ENCODE data around the gene HOXC4.

HOXC4 gene

DNA sequence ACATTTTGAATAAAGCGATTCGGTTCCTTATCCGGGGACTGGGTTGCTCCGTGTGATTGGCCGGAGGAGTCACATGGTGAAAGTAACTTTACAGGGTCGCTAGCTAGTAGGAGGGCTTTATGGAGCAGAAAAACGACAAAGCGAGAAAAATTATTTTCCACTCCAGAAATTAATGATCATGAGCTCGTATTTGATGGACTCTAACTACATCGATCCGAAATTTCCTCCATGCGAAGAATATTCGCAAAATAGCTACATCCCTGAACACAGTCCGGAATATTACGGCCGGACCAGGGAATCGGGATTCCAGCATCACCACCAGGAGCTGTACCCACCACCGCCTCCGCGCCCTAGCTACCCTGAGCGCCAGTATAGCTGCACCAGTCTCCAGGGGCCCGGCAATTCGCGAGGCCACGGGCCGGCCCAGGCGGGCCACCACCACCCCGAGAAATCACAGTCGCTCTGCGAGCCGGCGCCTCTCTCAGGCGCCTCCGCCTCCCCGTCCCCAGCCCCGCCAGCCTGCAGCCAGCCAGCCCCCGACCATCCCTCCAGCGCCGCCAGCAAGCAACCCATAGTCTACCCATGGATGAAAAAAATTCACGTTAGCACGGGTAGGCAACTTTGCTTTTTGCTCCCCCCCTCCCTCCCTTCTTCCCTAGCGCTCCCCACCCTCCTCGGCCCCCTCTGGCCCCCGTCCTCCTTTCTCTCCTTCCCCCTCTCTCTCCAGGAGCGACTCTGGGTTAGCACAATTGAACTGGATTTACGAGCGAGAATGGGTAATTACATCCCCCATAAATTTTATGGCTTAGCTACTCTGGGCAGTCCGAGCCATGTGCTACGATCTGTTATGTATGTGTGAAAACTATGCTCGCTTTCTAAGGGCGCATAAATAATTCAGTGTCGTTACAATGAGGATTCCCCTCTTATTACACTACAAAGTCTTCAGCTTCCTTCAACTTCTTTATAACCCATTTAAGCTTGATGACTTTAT is at the start of gene HOXC4:
TSS of gene HOXC4 (plus strand) at position 85 of the 991 bp plus-strand sequence. CDS start at position 173, 88 bp downstream.
- Mint-ChIP-seq H3K36me3 (peaks cover 9% of the 10 kb centered on the region), H3K27ac (peak within 1 kb of the TSS; percentile 93), H3K4me3 (peak within 1 kb of the TSS; percentile 98), H3K9me3 (no peaks in the 10 kb centered on the region), H3K27me3 (peaks cover 11% of the 10 kb centered on the region), H3K4me1 (peaks cover 32% of the 10 kb centered on the region)
- DNase-seq (ENCODE audit: low spot score in 2 of 2) (no peak), ATAC-seq (ENCODE audit: low read depth) (peak; percentile 79)

DNA sequence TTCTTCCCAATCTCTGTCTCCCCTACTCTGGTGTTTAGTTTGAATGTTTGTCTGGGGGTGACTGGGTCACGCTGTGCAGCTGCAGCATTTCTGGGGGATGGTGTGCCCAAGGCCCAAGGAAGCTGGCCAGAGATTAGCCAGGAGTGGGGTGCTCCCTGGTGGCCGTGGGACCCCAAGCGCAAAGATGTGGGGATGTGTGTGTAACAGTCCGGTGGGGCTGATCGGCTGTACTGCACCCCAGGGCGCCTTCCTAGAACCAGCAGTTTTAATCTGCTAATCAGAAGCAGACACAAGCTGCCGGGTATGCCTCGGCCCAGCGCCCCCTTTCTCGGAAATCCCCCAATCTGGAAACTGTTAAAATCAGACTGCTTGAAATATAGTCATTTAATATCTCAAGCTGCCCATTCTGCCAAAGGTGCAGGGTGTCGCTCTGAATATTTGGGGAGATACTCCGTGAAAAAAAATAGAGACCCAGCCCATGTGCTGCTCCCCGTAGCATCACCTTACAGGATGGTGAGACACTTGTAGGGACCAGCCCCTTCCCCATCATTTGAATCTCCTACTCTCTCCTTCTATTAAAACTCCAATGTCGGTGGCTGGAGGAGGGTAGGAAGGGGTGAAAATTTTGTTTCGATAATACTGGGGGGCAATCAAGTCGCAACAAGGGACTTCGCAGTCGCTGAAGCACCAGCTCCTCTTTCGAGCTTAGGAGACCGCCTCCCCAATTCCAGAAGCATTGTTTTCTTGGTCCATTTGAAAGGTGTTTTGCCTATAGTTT is 49.4 kb upstream of the HOXC4 start:
- Mint-ChIP-seq H3K36me3 (no peaks in the 10 kb centered on the region), H3K9me3 (no peaks in the 10 kb centered on the region), H3K4me3 (no peak overlapping the region), H3K27me3 (peaks cover 36% of the 10 kb centered on the region), H3K4me1 (peaks cover 9% of the 10 kb centered on the region), H3K27ac (no peak overlapping the region)
- ATAC-seq (ENCODE audit: low read depth) = no peak
- DNase-seq (ENCODE audit: low spot score in 2 of 2) = no peak

DNA sequence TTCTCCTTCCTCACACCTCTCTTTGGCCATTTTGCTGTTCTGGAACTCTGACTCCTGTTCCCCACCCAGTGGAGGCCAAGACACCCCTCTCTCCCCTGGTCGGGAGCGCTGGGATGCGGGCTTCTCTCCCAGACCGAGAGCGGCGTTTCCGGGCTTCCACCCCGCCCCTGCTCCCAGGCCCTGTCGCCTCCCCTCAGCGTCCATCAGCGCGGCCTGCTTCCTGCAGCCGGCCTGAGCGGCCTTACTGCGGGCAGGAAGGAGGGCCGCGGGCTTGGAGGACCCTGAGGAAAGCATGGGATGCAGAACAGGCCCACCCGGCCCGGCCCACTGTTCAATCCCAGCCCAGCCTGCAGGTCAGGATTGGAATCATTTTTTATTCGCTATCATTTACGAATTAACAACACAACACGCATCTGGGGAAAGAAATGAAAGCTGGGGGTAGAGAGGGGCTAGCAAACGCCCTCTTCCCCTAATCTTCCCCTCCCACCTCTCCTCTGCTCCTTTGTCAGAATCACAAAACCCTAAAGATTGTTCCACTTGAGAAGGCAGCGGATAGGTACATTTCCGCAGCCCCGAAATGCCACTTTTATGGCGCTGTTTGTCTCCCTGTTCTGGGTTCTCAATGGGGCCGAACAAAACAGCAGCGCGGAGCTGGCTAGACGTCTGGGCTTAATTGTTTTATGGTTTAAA is 48.6 kb upstream of the HOXC4 start:
- no peak for DNase-seq (ENCODE audit: low spot score in 2 of 2)
- no peaks in the 10 kb centered on the region for H3K36me3 Mint-ChIP-seq
- peak overlapping the region; percentile 65 for H3K27ac Mint-ChIP-seq
- peaks cover 42% of the 10 kb centered on the region for H3K27me3 Mint-ChIP-seq
- H3K9me3 Mint-ChIP-seq = no peaks in the 10 kb centered on the region
- peaks cover 13% of the 10 kb centered on the region for H3K4me1 Mint-ChIP-seq
- H3K4me3 Mint-ChIP-seq = no peak overlapping the region
- ATAC-seq (ENCODE audit: low read depth) = no peak

DNA sequence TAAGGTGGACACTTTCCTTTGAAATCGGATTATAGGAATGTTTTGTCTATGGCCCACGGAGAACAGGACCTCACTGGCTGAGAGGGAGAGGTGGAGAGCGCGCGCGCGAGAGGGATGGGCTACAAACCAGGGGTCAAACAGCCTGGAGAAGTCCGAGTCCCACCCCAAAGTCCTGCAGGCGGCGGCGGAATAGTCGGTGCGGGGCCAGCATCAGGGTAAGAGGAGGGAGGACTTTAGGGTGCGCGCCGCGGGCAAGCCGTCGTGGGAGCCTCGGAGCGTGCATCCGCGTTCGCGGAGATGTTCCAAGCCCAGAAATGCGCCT is 48.1 kb upstream of the HOXC4 start:
- Mint-ChIP-seq H3K9me3 (no peaks in the 10 kb centered on the region), H3K27ac (peak overlapping the region; percentile 65), H3K4me3 (no peak overlapping the region), H3K27me3 (peaks cover 44% of the 10 kb centered on the region), H3K4me1 (peaks cover 13% of the 10 kb centered on the region), H3K36me3 (no peaks in the 10 kb centered on the region)
- ATAC-seq (ENCODE audit: low read depth) (no peak), DNase-seq (ENCODE audit: low spot score in 2 of 2) (no peak)

DNA sequence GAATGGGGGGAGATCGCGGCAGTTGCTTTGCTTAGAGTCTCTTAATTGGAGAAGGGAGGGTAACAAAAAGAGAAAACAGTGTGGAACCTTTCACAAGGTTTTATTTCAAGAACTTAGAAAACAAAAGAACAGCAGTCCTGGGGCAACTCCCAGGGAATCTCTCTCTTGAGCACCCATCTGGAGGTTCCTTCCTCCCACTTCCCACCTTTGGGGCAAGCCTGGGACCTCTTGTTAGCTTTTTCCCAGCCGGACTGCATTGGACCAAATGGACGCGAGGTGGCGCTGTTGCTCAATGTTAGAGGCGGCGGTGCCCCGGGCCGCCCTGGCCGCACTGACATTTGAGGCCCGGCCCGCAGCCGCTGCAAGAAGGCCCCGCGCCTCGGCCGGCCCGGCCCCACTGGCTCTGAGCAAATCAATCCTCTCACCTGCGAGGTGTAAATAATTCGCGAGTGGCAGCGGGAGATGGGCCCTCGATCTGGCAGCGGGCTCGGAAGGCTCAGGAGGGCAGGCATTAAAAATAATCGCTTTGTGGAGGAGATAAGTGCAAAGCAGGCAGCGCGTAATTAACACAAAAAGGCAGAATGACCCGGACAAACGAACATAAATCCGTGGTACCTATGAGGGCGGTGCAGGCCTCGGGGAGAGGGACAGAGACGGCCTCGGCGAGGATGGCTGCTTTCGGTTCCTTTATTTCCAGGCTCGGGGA is 47.6 kb upstream of the HOXC4 start:
- peak overlapping the region; percentile 81 for H3K4me3 Mint-ChIP-seq
- H3K4me1 Mint-ChIP-seq = peaks cover 14% of the 10 kb centered on the region
- ATAC-seq (ENCODE audit: low read depth) (peak; percentile 81), DNase-seq (ENCODE audit: low spot score in 2 of 2) (peak; percentile 85 to 94)
- H3K36me3 Mint-ChIP-seq = no peaks in the 10 kb centered on the region
- no peaks in the 10 kb centered on the region for H3K9me3 Mint-ChIP-seq
- peaks cover 45% of the 10 kb centered on the region for H3K27me3 Mint-ChIP-seq
- peak overlapping the region; percentile 65 for H3K27ac Mint-ChIP-seq

DNA sequence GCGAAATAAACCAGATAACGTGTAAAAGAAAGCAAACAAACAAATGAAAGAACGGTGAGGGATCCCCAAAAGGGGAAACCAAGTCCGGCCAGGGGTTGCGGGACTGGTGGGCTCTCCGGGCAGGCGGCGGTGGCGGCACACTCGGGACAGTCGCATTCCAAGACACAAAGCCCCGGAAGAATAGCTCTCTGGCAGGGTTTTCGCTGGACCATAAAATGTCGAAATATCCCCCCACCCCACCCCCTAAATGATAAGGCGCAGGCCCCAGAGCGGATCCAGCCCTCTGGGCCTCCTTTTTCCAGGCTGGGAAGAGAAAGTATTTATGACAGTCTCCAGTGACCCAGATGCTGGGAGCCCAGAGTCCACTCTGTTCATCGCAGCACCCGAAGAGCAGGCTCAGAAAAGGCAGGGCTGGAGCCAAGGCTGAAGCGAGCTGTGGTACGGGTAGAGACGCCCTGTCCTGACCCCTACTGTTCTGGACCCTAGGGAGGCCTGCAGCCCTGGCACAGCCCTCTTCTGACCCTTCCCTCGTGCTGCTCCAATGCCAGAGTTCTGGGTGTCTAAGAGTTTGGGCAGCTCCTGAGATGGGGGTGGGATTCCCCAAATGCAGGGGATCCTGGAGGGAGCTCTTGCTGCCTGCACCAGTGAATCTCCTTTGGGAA is 46.9 kb upstream of the HOXC4 start:
- DNase-seq (ENCODE audit: low spot score in 2 of 2) (no peak), ATAC-seq (ENCODE audit: low read depth) (no peak)
- peak overlapping the region; percentile 81 for H3K4me3 Mint-ChIP-seq
- no peaks in the 10 kb centered on the region for H3K9me3 Mint-ChIP-seq
- H3K4me1 Mint-ChIP-seq = peaks cover 19% of the 10 kb centered on the region
- no peaks in the 10 kb centered on the region for H3K36me3 Mint-ChIP-seq
- peaks cover 45% of the 10 kb centered on the region for H3K27me3 Mint-ChIP-seq
- H3K27ac Mint-ChIP-seq = peak overlapping the region; percentile 65

DNA sequence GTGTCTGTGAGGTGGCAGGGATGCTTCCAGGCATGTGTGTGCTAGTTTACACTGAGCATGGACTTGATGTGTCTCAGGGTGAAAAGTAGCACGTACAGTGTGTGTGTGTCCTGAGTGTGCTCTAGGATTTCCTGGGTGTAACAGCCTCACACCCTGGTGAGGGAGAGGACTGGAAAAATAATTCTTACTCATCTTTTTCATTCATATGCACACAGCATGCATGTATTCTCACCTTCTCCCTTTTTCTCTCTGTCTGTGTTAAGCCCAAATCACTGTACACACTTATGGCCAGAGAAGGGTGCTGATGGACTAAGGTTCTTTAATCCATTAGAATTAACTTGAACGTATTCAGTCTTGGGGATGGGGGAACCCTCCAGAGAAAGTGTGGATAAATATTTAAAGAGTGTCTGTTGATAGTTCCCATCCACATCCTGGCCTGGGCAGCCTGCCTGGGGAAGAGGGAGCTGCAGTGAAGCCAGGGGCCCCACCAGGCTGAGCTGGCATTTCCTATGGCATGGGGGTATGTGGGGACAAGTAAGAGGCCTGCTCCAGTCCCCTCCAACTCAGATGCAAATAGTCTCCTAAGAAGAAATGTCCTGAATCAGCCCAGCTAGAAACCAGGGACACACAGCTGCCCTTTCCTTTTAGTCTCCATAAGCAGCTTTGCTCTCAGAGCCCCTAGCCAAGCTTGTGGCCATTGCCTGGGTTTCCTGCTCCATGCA is 45.9 kb upstream of the HOXC4 start:
- DNase-seq (ENCODE audit: low spot score in 2 of 2) (no peak), ATAC-seq (ENCODE audit: low read depth) (no peak)
- H3K27me3 Mint-ChIP-seq = peaks cover 43% of the 10 kb centered on the region
- H3K27ac Mint-ChIP-seq = no peak overlapping the region
- no peaks in the 10 kb centered on the region for H3K36me3 Mint-ChIP-seq
- no peak overlapping the region for H3K4me3 Mint-ChIP-seq
- H3K9me3 Mint-ChIP-seq = no peaks in the 10 kb centered on the region
- peaks cover 17% of the 10 kb centered on the region for H3K4me1 Mint-ChIP-seq

DNA sequence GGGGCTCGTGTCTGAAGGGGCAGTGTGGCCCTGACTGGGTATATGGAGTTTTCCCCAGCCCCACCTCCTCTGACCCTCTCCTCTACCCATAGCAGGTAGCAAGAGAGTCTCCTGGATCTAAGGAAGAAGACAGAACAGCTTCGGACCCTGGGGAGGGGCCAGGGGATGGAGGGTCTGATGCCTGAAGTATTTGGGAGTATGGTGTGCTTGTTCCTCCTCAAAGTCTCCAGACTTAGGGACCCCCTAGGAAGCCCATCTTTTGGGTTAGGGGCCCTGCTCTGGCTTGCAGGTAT is 45.4 kb upstream of the HOXC4 start:
- DNase-seq (ENCODE audit: low spot score in 2 of 2) (no peak), ATAC-seq (ENCODE audit: low read depth) (no peak)
- Mint-ChIP-seq H3K27ac (no peak overlapping the region), H3K9me3 (no peaks in the 10 kb centered on the region), H3K27me3 (peaks cover 46% of the 10 kb centered on the region), H3K4me3 (peak overlapping the region; percentile 25), H3K4me1 (peaks cover 17% of the 10 kb centered on the region), H3K36me3 (no peaks in the 10 kb centered on the region)

DNA sequence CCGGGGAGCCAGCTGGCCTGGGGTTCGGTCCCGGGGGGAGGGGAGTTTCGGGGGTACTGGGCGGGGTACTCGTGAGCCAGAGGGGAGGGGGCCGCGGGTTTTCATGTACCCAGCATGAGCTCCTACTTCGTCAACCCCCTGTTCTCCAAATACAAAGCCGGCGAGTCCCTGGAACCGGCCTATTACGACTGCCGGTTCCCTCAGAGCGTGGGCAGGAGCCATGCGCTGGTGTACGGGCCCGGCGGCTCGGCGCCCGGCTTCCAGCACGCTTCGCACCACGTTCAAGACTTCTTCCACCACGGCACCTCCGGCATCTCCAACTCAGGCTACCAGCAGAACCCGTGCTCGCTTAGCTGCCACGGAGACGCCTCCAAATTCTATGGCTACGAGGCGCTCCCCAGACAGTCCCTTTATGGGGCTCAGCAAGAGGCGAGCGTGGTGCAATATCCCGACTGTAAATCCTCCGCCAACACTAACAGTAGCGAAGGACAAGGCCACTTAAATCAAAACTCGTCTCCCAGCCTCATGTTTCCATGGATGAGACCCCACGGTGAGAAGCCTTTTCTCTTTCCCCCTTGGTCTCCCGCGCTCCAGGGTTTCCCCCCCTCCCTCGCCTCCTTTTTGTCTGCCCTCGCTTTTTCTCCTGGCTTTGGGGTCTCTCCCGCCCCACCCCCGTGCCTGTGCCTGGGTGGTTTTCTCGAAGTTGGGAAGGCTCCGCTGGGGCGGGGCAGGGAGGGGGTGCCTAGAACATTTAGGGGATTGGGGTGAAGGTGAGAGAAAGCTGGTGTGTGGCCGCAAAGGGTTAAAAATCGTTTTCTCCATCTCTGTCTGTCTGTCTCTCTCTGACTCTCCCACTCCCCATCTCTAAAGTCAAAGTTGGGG is 44.2 kb upstream of the HOXC4 start:
- DNase-seq (ENCODE audit: low spot score in 2 of 2) = no peak
- H3K27ac Mint-ChIP-seq = peak overlapping the region; percentile 73
- no peak for ATAC-seq (ENCODE audit: low read depth)

DNA sequence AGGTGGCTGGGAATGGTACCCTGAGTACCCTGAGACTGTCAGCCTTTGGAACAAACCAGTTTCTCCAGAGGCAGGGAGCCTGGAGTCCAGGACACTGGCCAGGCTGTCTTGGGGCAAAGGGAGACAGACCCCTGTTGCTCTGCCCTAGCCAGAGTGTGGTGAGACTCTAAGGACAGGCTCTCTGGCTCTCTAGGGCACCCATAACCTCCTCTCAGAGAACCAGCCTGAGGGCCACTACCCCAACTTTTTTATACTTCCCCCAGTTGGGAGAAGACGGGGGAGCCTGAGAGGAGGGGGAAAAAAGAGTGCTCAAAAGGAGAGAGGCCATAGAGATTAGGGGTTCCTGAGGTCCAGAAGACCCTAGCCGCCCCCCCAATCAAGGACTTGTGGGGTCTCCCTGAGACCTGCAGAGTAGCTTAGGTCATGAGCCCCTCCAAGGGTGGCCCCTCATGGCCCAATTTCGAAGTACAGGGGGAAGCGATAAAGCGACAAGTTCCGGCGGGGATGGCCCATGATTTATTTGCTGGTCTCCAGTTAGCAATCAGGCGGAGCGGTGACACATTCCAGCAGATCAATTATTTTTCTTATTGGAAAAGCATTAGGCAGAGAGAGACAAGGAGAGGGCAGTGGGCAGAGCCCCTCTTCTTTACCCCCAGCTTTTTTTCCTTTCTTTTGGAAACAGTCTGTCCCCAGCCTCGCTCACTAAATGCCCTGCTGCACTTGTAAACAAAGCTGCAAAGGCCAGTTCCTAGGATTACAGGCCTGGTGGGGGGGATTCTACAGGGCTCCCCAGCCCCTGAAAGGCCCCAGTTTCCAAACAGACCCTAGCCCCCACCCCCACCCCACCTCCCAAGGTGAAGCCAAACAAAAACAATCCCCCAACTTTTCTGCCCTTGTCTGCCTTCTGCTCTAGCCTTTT is 43.3 kb upstream of the HOXC4 start:
- Mint-ChIP-seq H3K36me3 (no peaks in the 10 kb centered on the region), H3K4me3 (no peak overlapping the region), H3K27ac (peak overlapping the region; percentile 73), H3K9me3 (no peaks in the 10 kb centered on the region), H3K27me3 (peaks cover 41% of the 10 kb centered on the region), H3K4me1 (peaks cover 17% of the 10 kb centered on the region)
- ATAC-seq (ENCODE audit: low read depth) (no peak), DNase-seq (ENCODE audit: low spot score in 2 of 2) (no peak)

More for the DNA sequence above, 44.2 kb upstream of the HOXC4 start:
- peaks cover 17% of the 10 kb centered on the region for H3K4me1 Mint-ChIP-seq
- no peaks in the 10 kb centered on the region for H3K9me3 Mint-ChIP-seq
- H3K4me3 Mint-ChIP-seq = peak overlapping the region; percentile 59
- no peaks in the 10 kb centered on the region for H3K36me3 Mint-ChIP-seq
- H3K27me3 Mint-ChIP-seq = peaks cover 44% of the 10 kb centered on the region

DNA sequence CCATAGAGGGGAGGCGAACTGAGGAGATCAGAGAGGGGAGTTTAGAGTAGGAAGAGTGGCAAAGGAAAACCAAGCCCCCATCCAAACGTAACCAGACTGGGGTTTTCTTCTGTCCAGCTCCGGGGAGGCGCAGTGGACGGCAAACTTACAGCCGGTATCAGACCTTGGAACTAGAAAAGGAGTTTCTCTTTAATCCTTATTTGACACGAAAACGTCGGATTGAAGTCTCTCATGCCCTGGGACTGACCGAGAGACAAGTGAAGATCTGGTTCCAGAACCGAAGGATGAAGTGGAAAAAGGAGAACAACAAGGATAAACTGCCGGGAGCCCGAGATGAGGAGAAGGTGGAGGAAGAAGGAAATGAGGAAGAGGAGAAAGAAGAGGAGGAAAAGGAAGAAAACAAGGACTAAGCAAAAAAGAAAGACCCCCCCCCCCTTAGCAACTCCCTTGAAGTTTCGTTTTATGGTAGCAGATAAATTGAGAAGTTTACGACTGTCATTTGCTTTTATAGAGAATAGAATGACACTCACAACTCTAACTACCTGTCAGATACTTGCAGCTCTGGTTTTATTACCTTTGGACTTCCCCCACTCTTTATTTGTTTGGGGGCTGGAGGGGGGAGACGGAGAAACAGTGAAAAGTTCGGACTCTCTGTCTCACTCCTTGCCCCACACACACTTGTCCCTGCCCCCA is 42.5 kb upstream of the HOXC4 start:
- H3K9me3 Mint-ChIP-seq = no peaks in the 10 kb centered on the region
- no peaks in the 10 kb centered on the region for H3K36me3 Mint-ChIP-seq
- no peak overlapping the region for H3K4me3 Mint-ChIP-seq
- H3K4me1 Mint-ChIP-seq = peaks cover 16% of the 10 kb centered on the region
- peaks cover 39% of the 10 kb centered on the region for H3K27me3 Mint-ChIP-seq
- DNase-seq (ENCODE audit: low spot score in 2 of 2) (no peak), ATAC-seq (ENCODE audit: low read depth) (no peak)
- H3K27ac Mint-ChIP-seq = no peak overlapping the region
